GM18870 (cell line): ENCODE data around the gene KBTBD7.
"Not testable (repeated sequence)": the region's sequence is repeated elsewhere in the genome, so short reads cannot be mapped to it uniquely, and the experiment has no call there.

ENCODE experiments used
- ATAC-seq: cut with Tn5 transposase; IDR thresholded peaks from one replicate; pipeline ENCODE4 v1.9.1; 2021; ENCODE audit warnings: moderate library complexity; ENCODE audit not compliant: unreplicated experiment

KBTBD7 gene

DNA sequence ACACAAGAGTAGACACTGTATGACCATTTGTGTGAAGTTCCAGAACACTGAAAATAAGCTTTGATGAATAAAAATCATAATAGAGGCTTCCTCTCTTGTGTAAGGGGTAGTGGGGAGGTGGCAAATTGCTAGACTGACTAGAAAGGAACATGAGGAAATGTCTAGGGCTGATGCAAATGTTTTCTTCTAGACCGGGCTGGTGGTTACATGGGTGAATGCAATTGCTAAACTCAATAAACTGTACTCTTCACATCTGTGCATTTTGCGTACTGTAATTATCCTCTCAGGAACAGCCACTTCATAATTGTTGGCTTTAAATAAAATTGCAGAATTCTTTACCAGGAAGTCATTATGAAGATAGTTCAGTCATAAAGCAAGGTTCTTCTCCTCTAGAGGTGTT is 5.2 kb upstream of the KBTBD7 start:
- peak; percentile 71 for ATAC-seq

- no peak for ATAC-seq
Measured at GRCh38 chr13:41199079-41199478, 4.7 kb upstream of the KBTBD7 start.

- no peak for ATAC-seq
Measured at GRCh38 chr13:41196620-41197019, 2.3 kb upstream of the KBTBD7 start.

GRCh38 chr13:41196011-41196410 is 1.6 kb upstream of the KBTBD7 start:
- no peak for ATAC-seq

DNA sequence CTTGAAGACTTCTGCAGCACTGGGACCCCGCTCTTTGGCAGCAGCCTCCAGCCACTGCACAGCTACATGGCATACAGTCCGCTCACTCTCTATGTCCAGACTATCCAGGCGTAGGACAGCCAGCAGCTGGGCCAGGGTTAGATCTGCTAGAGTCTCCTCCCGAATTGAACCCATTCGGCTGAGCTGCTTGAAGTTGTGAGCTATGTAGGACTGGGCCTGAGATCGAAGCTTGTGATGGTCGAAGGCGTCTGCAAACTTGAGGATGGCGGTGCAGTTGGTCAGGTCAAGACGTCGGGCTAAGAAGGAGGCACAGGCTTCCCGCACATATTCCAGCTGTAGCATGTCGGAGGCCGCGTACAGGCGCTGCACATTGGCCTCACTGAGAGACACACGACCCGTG is 900 bp downstream of the KBTBD7 start:
- no peak for ATAC-seq

- no peak for ATAC-seq
Measured at GRCh38 chr13:41188584-41188983, 5.8 kb downstream of the KBTBD7 start.

DNA sequence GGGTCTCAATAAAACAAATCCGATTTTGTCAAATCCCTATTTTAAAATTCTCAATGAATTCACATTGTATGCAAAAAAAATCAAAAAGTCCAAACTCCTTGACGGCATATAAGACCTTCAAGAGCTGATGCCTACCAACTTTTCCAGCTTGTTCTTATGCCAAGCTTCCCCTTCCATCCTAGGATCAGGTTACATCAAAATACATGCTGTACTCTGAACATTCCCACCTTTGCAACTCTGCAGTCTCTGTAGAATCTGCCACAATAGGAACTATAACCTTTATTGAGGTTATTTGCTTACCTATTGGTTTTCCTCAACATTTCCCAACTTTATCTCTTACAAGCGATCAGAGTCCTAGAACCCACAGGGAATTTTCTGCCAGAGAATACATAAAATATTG is 7.9 kb downstream of the KBTBD7 start:
- no peak for ATAC-seq

GRCh38 chr13:41182231-41182630 is 12.1 kb downstream of the KBTBD7 start:
- no peak for ATAC-seq

DNA sequence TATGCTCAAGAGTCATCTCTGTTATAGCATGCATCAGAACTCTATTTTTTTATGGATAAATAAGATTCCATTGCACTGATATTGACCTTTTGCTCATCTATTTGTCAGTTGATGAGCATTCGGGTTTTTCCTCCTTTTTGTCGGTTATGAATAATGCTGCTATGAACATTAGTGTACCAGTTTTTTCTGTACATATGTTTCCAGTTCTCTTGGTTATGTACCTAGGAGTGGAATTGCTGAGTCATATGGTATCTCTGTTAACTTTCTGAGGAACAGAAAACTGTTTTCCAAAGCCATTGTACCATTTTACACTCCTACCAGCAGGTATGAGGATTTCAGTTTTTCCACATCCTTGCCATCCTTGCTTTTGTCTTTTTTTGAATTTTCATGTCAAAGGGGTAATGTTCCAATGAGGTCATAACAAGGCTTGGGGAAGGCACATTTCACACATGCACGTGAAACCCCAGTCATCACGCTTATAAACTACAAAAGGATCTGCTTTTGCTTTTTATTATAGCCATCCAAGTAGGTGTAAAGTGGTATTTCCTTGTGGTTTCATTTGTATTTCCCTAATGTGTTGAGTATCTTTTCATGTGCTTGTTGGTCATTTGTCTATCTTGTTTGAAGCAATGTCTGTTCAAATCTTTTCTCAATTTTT is 14.6 kb downstream of the KBTBD7 start:
- ATAC-seq, result no peak

DNA sequence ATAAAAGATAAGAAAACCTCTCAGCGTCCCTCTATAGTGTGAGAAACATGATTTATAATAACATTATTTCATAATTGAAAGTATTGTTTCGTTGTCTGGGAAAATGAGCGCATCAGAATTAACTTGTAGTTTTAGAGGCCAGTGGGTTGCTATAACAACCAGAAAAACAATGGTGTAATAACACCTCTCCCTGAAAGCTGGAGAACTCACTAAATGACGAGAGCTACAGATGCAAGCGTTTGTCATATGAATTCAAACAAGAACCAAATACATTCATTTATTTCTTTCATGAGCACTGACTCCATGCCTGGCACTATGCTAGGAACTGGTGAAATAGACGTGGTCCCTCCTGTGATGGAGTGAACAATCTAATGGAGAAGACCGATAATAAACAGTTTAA is 16.3 kb downstream of the KBTBD7 start:
- ATAC-seq, result no peak

DNA sequence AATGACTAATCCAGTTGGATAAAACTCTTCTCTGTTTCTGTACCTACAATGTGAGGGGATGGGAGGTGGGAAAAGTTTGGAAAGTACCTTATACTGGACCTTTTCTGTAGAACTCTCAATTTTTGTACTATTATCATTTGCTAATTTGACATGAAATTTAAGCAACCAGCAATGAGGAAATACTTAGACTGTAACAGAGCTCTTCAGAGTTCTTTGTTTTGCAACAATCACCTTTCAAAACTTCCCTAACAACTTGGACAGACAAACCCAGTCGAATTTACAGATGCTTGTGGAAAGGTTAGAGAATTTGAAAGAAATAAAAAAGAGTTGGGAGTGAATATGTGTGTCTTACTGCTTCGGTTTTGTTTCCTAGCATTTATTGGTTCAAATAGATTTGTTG is 16.8 kb downstream of the KBTBD7 start:
- ATAC-seq, result no peak

DNA sequence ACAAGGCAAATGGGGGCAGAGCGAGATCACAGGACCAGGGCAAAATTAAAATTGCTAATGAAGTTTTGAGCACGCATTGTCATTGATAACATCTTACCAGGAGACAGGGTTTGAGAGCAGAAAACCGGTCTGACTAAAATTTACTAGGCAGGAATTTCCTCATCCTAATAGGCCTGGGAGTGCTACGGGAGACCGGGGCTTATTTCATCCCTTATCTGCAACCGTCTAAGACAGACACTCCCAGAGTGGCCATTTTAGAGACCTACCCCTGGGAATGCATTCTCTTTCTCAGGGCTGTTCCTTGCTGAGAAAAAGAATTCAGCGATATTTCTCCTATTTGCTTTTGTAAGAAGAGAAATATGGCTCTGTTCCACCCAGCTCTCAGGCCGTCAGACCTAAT is 18.8 kb downstream of the KBTBD7 start:
- not testable (repeated sequence) for ATAC-seq

DNA sequence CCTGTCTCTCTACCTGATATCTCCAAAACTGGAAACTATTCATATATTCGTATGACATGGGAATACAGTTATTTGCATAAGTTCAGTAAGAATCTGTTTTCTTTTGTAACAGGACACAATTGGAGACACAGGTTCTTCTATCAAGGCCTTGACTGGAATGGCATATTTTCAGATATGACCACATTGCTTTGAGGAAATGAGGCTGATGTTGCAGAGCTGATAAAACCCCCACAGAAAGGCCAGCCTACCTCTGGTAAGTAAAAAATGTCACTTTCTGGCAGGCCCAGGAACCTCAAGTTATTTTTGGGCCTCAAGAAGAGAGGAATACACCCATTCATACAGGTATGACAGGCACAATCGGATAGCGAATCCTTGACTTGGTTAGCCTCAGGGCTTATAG is 32.2 kb downstream of the KBTBD7 start:
- ATAC-seq, result no peak

- ATAC-seq, result no peak
Measured at GRCh38 chr13:41159174-41159573, 35.2 kb downstream of the KBTBD7 start.

DNA sequence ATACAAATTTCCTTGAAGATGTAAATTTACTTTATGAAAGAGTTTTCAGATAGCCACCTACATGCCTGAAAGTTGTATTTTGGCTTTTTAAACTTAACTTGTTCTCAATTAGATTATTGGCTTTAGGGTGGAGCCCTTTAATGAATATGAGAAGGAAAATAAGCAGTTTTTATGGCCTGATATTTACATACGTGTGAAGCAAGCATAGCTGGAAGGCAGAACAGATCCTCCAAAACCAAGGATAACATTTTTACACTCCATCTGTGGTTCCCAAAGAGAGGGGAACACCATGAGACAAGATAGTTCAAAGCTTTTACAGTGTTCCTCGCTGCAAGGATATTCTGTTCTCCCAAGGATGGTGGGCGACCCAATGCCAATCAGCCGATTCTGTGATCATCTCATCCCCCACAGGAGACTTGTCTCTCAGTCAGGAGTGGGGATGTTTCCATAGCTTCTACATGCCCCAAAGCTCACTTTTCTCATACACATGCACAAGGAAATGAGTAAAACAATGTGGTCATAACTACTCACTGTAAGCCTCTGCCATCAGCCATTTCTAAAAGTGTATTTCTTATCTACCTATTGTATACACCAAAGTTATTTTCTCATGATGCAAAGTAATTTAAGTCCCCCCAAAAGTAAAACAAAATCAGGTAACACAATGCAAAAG is 37.2 kb downstream of the KBTBD7 start:
- no peak for ATAC-seq

DNA sequence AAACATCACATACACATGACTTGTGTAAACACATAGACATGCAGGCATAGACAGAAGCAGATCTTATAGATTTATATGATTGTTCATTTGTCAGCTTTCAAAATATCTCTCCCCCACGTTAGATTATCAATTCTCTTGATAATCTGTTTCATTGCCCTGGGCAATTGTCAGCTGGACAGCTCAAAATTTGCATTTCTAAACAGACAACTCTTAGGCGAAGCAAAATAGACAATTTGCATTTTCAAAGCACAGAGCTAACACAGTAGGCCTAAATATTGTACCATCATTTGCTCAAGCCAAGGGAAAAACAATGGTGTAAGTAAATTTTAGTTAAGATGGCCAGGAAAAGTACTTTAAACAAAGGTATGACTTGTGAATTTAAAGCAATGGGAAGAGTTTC is 37.7 kb downstream of the KBTBD7 start:
- no peak for ATAC-seq

GRCh38 chr13:41154042-41154441 is 40.3 kb downstream of the KBTBD7 start:
- ATAC-seq, result no peak

GRCh38 chr13:41152005-41152404 is 42.4 kb downstream of the KBTBD7 start:
- ATAC-seq, result no peak

GRCh38 chr13:41150058-41150457 is 44.3 kb downstream of the KBTBD7 start:
- ATAC-seq, result no peak

- ATAC-seq, result no peak
Measured at GRCh38 chr13:41148419-41149283, 45.7 kb downstream of the KBTBD7 start.

DNA sequence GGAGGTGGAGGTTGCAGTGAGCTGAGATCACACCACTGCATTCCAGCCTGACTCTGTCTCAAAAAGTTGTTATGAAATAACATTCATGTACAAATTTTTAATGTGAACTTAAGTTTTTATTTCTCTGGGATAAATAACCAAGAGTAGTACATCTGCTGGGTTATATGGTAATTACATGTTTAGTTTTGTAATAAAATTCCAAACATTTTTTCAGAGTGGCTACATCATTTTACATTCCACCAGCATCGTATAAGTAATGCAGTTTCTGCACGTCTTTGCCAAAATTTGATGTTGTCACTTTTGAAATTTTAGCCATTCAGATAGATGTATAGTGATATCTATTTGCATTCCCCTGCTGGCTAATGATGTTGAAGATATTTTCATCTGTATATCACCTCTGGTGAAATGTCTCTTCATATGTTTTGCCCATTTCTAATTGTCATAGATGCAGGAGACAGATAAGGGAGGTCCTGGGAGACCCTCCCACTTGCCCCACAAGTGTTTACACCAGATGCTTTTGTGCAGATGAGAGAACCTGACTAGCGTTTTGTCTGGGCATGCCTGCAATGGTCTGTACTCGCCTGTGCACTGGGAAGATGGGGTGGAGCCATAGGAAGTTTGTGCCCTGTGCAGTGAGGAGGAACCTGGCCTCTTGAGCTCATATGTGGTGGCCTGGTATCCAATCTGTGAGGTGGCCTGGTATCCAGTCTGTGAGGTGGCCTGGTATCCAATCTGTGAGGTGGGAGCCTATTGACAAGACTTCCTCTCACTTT is 49.0 kb downstream of the KBTBD7 start:
- ATAC-seq, result no peak
